ENCODE data around the gene ITGB4. TPM values are rescaled to one million over a fixed set of nuclear protein-coding genes. Genes with fewer than 3 reads are reported as not detected.

ITGB4 gene
- total RNA-seq, 1 experiment from 2014 or later = 5.3 TPM

GRCh38 chr17:75767881-75768280, 46.6 kb downstream of the ITGB4 start:
- no peak overlapping the region for H3K27ac ChIP-seq (ENCODE audit: insufficient read length, low read depth, low read length)
- no peak for DNase-seq
- H3K27me3 Mint-ChIP-seq (ENCODE audit: low read depth) = peaks cover 2% of the 10 kb centered on the region; the same call in 1 of the 2 replicates
- H3K4me1 ChIP-seq (ENCODE audit: insufficient read depth, low read length) = no peaks in the 10 kb centered on the region
- H2BK12ac ChIP-seq (ENCODE audit: insufficient read length, low read depth, low read length) = no peak overlapping the region
- no peak overlapping the region for H3K27ac Mint-ChIP-seq
- H2BK5ac ChIP-seq (ENCODE audit: insufficient read length, low read length) = no peak overlapping the region
- no peaks in the 10 kb centered on the region for H3K27me3 ChIP-seq (ENCODE audit: insufficient read depth, low read length)
- no peak overlapping the region for H2AFZ ChIP-seq (ENCODE audit: low read length)
- no peak overlapping the region for H3K56ac ChIP-seq (ENCODE audit: insufficient read length, low read depth, low read length)
- H3K4me1 Mint-ChIP-seq = peaks cover 17 to 21% of the 10 kb centered on the region in 2 experiments
- H4K8ac ChIP-seq (replicated peaks; ENCODE audit: insufficient read length, low read depth, low read length) = no peak overlapping the region
- H3K14ac ChIP-seq (ENCODE audit: insufficient read depth, low read length) = no peak overlapping the region
- no peak overlapping the region for H3K18ac ChIP-seq (ENCODE audit: insufficient read length, low read depth, low read length)
- H4K91ac ChIP-seq (ENCODE audit: insufficient read length, low read depth, low read length) = no peak overlapping the region
- no peak overlapping the region for H2AK5ac ChIP-seq (ENCODE audit: insufficient read length, low read length)
- no CpG with 5 or more reads among the region's 8 CpGs for WGBS (ENCODE audit: extremely low coverage, insufficient read length, low lambda C conversion rate)
- H4K20me1 ChIP-seq (ENCODE audit: control insufficient read depth, insufficient read depth, insufficient read length) = no peaks in the 10 kb centered on the region
- H3K79me2 ChIP-seq (ENCODE audit: insufficient read depth, low read length) = no peaks in the 10 kb centered on the region
- H3K4me2 ChIP-seq (ENCODE audit: insufficient read depth, insufficient read length, low read length) = no peak overlapping the region
- no peak overlapping the region for H2BK15ac ChIP-seq (ENCODE audit: low read depth, low read length)
- H3K4ac ChIP-seq (ENCODE audit: low read depth, low read length) = no peak overlapping the region
- no peak overlapping the region for H4K5ac ChIP-seq (ENCODE audit: insufficient read length, low read depth, low read length)
- H3K4me3 Mint-ChIP-seq = no peak overlapping the region
- peaks cover 0 to under 1% (median 0%) of the 10 kb centered on the region in 3 experiments; a peak in 1 of 7 replicates for H3K36me3 Mint-ChIP-seq (ENCODE audit: insufficient read depth in 1 of 3, low read depth in 3 of 3)
- no peak overlapping the region for H2BK20ac ChIP-seq (ENCODE audit: low read depth, low read length, poor library complexity, severe bottlenecking)
- no peaks in the 10 kb centered on the region for H3K9me3 Mint-ChIP-seq
- H3K9ac ChIP-seq (ENCODE audit: extremely low read depth, insufficient read length, low read length) = no peak overlapping the region
- no peaks in the 10 kb centered on the region for H3K79me1 ChIP-seq (ENCODE audit: insufficient read depth, low read depth, low read length, poor library complexity, severe bottlenecking)
- H3K23me2 ChIP-seq (ENCODE audit: insufficient read length, low read depth, low read length, poor library complexity, severe bottlenecking) = peaks cover 11% of the 10 kb centered on the region
- no peak for TF ChIP-seq CTCF (conservative IDR thresholded peaks at IDR 0.05)
- H3T11ph ChIP-seq (ENCODE audit: low read length) = no peak overlapping the region
- no peak overlapping the region for H3K23ac ChIP-seq (ENCODE audit: insufficient read length, low read depth, low read length)
- no peaks in the 10 kb centered on the region for H3K9me3 ChIP-seq (ENCODE audit: control insufficient read depth, low read depth, low read length)
- no peak overlapping the region for H2BK120ac ChIP-seq (ENCODE audit: low read depth, low read length, poor library complexity, severe bottlenecking)
